ENCODE results near the gene USP13.

DNA sequence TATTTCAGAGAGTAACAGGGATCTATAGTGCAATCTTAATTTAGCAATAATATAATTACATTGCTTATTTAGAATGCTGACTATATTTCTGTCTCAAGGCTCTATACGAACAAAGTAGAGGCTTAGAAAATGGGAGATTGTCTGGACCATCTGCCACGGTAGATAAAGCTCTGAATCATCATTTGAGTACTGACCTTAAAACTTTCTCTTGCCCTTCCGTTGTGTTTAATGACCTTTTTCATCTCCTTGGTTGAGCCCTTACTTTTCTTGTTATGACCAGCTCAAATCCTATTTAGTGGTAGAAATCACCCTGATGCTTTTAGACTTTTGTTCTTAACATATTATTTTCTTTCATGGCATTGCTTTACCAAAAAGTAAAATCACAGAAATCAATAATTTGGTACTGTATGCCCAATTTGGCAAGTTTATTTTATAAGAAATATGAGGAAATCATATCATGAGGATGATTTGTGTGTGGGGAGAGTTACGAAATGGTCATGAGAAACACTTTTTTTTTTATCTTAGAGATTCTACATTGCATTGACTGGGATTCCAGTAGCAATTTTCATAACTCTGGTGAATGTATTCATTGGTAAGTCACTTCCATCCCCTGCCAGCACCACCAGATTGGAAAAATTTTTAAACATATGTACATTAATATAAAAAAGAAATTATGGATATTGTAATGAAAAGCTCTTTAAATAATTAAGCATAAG lies 37.2 kb upstream of the USP13 start:
- TF ChIP-seq, protein P1, sequence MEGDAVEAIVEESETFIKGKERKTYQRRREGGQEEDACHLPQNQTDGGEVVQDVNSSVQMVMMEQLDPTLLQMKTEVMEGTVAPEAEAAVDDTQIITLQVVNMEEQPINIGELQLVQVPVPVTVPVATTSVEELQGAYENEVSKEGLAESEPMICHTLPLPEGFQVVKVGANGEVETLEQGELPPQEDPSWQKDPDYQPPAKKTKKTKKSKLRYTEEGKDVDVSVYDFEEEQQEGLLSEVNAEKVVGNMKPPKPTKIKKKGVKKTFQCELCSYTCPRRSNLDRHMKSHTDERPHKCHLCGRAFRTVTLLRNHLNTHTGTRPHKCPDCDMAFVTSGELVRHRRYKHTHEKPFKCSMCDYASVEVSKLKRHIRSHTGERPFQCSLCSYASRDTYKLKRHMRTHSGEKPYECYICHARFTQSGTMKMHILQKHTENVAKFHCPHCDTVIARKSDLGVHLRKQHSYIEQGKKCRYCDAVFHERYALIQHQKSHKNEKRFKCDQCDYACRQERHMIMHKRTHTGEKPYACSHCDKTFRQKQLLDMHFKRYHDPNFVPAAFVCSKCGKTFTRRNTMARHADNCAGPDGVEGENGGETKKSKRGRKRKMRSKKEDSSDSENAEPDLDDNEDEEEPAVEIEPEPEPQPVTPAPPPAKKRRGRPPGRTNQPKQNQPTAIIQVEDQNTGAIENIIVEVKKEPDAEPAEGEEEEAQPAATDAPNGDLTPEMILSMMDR (conservative IDR thresholded peaks at IDR 0.05) = no peak
- no peak for TF ChIP-seq ZFX (IDR thresholded peaks at IDR 0.05)
